NCI-H2227 (cell line): ENCODE data around the gene GJB5.
"Not testable (repeated sequence)": the region's sequence is repeated elsewhere in the genome, so short reads cannot be mapped to it uniquely, and the experiment has no call there.

Source experiments
- DNase-seq: peaks from one replicate; lab custom pipeline; 2025; ENCODE audit not compliant: unreplicated experiment; lab: John Stamatoyannopoulos, UW

Gene GJB5

GRCh38 chr1:34773114-34773513, 18.3 kb downstream of the GJB5 start:
- DNase-seq: not testable (repeated sequence)

- no peak for DNase-seq
Measured at GRCh38 chr1:34774957-34775356, 20.1 kb downstream of the GJB5 start.

GRCh38 chr1:34776911-34777310, 22.1 kb downstream of the GJB5 start:
- no peak for DNase-seq

- DNase-seq: no peak
Measured at GRCh38 chr1:34777519-34778321, 22.9 kb downstream of the GJB5 start.

- no peak for DNase-seq
Measured at GRCh38 chr1:34778381-34778780, 23.5 kb downstream of the GJB5 start.

- no peak for DNase-seq
Measured at GRCh38 chr1:34779005-34779404, 24.2 kb downstream of the GJB5 start.

- DNase-seq: no peak
Measured at GRCh38 chr1:34779526-34779925, 24.7 kb downstream of the GJB5 start.

GRCh38 chr1:34779962-34780361, 25.1 kb downstream of the GJB5 start:
- no peak for DNase-seq

GRCh38 chr1:34780528-34780927, 25.7 kb downstream of the GJB5 start:
- DNase-seq: no peak

GRCh38 chr1:34781071-34781843, 26.4 kb downstream of the GJB5 start, which contains the start of gene GJB3:
Gene GJB3 (plus strand): TSS chr1:34781214. CDS start chr1:34784763, 3,549 bp downstream.
- no peak for DNase-seq

- peak; percentile 29 for DNase-seq
Measured at GRCh38 chr1:34781844-34782391, 27.1 kb downstream of the GJB5 start.

- no peak for DNase-seq
Measured at GRCh38 chr1:34784751-34785221, 29.9 kb downstream of the GJB5 start.

GRCh38 chr1:34785231-34785874, 30.5 kb downstream of the GJB5 start:
- DNase-seq: no peak

GRCh38 chr1:34785875-34786470, 31.1 kb downstream of the GJB5 start:
- DNase-seq: no peak

- DNase-seq: peak; percentile 83
Measured at GRCh38 chr1:34786521-34787325, 31.9 kb downstream of the GJB5 start.

- no peak for DNase-seq
Measured at GRCh38 chr1:34787461-34788420, 32.9 kb downstream of the GJB5 start.

GRCh38 chr1:34790985-34791384, 36.1 kb downstream of the GJB5 start:
- no peak for DNase-seq

GRCh38 chr1:34792424-34792823, 37.6 kb downstream of the GJB5 start:
- no peak for DNase-seq
